HG02678 (cell line): ENCODE results near the gene ARPP21.

Experiments used
- ATAC-seq: cut with Tn5 transposase; IDR thresholded peaks from one replicate; pipeline ENCODE4 v1.9.1; 2021; ENCODE audit warnings: mild to moderate bottlenecking, moderate library complexity; ENCODE audit not compliant: unreplicated experiment

ARPP21 gene

GRCh38 chr3:35674451-35675109 lies 35.3 kb downstream of the ARPP21 start:
- no peak for ATAC-seq

DNA sequence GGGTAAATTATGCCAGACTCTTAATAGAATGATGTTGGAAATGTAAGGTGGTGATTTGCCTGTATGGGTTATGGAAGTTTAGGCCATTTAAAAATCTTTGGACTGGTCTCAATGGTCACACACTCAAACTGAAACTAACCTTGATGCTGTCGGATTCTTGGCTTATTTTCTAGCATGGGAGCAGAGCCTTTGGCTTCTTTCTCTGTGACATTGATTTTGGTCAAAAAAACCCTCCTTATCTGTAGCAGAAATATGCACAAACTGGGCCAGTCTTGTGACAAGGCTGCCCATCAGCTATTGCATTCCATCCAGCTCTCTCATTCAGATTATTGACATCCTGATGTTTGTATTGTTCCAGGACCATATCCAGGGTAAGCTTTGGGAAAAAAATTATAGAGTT lies 35.9 kb downstream of the ARPP21 start:
- ATAC-seq, result no peak

GRCh38 chr3:35675621-35676020 lies 36.3 kb downstream of the ARPP21 start:
- no peak for ATAC-seq

GRCh38 chr3:35677797-35678196 lies 38.5 kb downstream of the ARPP21 start:
- ATAC-seq, result no peak

GRCh38 chr3:35678643-35679161 lies 39.4 kb downstream of the ARPP21 start:
- no peak for ATAC-seq

- ATAC-seq, result no peak
These were observed 40.2 kb downstream of the ARPP21 start for GRCh38 chr3:35679409-35680080.

GRCh38 chr3:35680866-35681650 lies 41.7 kb downstream of the ARPP21 start:
- ATAC-seq, result no peak

DNA sequence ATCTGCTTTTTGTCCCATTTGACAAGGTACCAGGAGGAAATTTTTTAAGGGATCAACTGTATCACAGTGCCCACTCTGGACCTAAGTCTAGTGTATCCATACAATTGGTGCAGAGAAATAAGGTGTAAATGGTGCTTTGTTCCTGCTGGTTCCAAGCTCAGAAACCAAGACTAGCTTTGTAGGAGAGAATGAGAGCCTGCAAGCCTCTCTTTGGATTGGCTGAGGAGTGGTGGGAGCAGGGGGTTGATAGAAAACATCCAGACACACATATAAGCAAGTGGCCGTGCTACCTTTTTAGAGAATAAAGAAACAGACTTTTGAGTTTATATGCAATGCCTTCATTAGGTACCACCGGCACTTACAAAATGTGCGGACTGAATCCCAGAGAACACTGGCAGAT lies 45.8 kb downstream of the ARPP21 start:
- no peak for ATAC-seq

DNA sequence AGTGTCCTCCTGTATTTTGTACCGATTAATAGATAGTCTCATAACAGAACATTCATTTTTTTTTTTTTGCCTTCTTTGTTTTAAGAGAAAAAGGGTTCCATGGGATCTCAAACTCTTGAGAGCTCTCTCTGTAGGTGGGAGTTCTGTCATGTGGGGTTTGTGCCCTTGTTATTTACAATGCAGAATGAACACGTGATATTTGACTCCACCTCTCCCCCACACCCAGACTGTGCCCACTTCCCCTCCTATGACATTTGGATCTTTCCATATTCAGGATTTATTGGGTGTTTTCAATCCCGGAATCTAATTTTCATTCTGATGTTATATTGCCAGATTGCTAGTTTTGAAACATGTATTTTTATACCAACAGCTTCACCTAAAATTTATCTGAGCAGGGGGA lies 49.5 kb downstream of the ARPP21 start:
- ATAC-seq, result no peak

DNA sequence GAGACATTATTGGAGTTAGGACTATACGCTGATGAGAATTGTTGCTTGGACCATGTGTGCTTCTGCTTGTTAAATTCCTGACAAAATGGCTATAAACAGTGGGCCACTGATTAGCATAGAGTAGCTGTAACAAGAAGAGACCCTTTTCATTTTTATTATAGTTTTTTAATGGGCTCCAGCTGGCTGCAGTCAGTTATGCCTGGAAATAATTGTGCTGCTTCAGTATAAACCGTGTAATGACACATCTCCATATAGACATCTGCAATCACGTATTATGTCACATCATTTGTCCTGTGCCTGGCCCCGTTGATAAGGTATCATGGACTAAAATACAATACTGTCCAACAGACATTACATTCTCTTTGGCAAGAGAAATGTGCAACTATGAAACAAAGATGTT lies 50.9 kb downstream of the ARPP21 start:
- no peak for ATAC-seq

- ATAC-seq, result no peak
These were observed 66.6 kb downstream of the ARPP21 start for GRCh38 chr3:35705904-35706303.

- ATAC-seq, result no peak
These were observed 68.6 kb downstream of the ARPP21 start for GRCh38 chr3:35707904-35708303.

- no peak for ATAC-seq
These were observed 69.3 kb downstream of the ARPP21 start for GRCh38 chr3:35708394-35709271.

GRCh38 chr3:35709691-35710090 lies 70.4 kb downstream of the ARPP21 start:
- ATAC-seq, result no peak

DNA sequence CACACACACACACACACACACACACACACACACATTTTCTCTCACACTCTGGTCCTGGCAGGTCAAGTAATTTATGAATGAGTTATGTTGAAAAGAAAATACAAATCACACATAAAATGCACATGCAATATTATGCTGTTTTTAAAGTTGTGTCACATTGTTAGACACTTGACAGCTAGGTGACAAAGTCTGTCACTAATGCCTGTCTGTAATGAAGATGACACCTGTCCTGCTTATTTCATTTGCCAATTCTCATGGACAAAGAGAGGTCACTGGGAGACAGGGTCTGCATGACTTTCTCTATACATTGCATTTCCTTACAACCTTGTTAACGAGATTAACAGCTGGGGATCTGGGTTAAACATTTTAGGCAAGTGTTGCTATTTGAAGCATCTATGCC lies 71.2 kb downstream of the ARPP21 start:
- ATAC-seq, result no peak

DNA sequence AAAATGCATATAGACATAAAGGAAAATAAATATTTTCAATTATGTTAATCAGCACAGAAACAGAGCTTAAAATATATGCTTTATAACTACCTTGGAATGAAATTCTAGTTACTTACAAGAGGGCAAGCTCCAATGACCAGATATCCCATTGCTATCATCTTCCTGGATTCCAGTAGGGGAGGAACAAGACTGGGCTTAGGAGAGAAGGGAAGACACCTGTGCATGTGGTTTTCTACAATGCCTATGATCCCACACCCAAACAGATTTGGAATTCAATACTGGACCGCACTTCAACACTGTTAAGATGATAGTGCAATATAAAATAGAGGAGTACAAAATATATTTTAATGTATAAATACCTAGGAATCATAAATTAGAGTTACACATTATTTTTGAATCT lies 79.6 kb downstream of the ARPP21 start:
- no peak for ATAC-seq

GRCh38 chr3:35721628-35722027 lies 82.3 kb downstream of the ARPP21 start:
- no peak for ATAC-seq

- no peak for ATAC-seq
These were observed 83.6 kb downstream of the ARPP21 start for GRCh38 chr3:35722902-35723301.

DNA sequence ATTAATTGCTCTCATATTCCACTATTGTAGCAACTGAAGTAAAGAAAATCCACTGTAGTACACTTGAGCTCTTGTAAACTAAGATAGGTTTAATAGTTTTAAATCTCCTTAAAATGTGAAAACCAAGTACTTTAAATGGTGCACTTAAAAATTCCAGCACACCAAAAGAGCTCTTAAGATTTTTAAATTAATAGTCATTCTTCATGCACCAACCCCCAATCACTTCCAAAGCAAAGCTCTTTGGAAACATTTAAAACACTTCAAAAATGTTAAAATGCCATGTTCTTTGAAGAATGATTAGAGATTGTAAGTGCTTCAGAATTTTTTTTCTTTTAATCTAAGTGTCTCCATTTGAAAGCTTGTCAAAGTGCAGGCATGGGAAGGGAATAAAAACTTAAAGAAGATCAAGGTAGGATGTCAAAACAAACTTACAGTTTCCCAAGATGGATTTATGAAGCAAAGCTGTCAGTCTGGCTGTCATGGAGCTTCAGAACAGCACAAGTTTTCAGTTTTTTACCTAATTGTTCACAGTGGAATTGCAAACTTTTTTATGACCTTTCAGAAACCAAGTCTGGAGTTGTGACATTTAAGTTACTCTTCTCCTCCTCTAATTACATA lies 84.3 kb downstream of the ARPP21 start:
- no peak for ATAC-seq

GRCh38 chr3:35724106-35724505 lies 84.8 kb downstream of the ARPP21 start:
- no peak for ATAC-seq
